Mononuclear cell (primary cell): Measurements from ENCODE around the gene ASPM. TPM values are rescaled to one million over a fixed set of nuclear protein-coding genes. Genes with fewer than 3 reads are reported as not detected.
A peak's percentile ranks its signal among the peaks of the same experiment; 100 is the strongest.

Source experiments
- H3K27me3 ChIP-seq: 2 replicates; pipeline ENCODE4 v1.6.0; 2011; ENCODE audit warnings: low read length, control low read depth; ENCODE audit not compliant: insufficient read depth
- H3K4me1 ChIP-seq: 2 replicates; pipeline ENCODE4 v1.5.1; 2011; ENCODE audit warnings: mild to moderate bottlenecking, low read length, control low read depth; ENCODE audit not compliant: insufficient read depth
- H3K4me3 ChIP-seq: 2 replicates; pipeline ENCODE4 v1.5.1; 2011; ENCODE audit warnings: mild to moderate bottlenecking, low read length, moderate library complexity
- H3K9me3 ChIP-seq: 2 replicates; pipeline ENCODE4 v1.5.1; 2011; ENCODE audit warnings: low read depth, mild to moderate bottlenecking, control low read depth, low read length
- total RNA-seq: library from RNA; depleted of rRNA; stranded (reverse); fragments of >200 nt; gene quantifications from one replicate; pipeline ENCODE4 v1.2.3, GENCODE V29; 2012

ASPM gene
- total RNA-seq, 1 donor: 0.84 TPM

- H3K4me1 ChIP-seq: no peaks in the 10 kb centered on the region
Measured at GRCh38 chr1:197159461-197159860, 13.0 kb upstream of the ASPM start.

GRCh38 chr1:197156692-197157091, 10.2 kb upstream of the ASPM start:
- Histone ChIP-seq H3K27me3 (no peaks in the 10 kb centered on the region), H3K4me1 (no peaks in the 10 kb centered on the region), H3K4me3 (no peak overlapping the region), H3K9me3 (no peaks in the 10 kb centered on the region)

More at GRCh38 chr1:197159461-197159860, 13.0 kb upstream of the ASPM start:
- no peaks in the 10 kb centered on the region for H3K27me3 ChIP-seq
- no peaks in the 10 kb centered on the region for H3K9me3 ChIP-seq
- H3K4me3 ChIP-seq: no peak overlapping the region

GRCh38 chr1:197152662-197153061, 6.2 kb upstream of the ASPM start:
- Histone ChIP-seq H3K27me3 (no peaks in the 10 kb centered on the region), H3K4me1 (no peaks in the 10 kb centered on the region), H3K4me3 (no peak overlapping the region), H3K9me3 (no peaks in the 10 kb centered on the region)

- Histone ChIP-seq H3K4me1 (peaks cover 7% of the 10 kb centered on the region), H3K9me3 (no peaks in the 10 kb centered on the region), H3K27me3 (no peaks in the 10 kb centered on the region), H3K4me3 (no peak overlapping the region)
Measured at GRCh38 chr1:197151185-197151584, 4.7 kb upstream of the ASPM start.

GRCh38 chr1:197150336-197151005, 4.0 kb upstream of the ASPM start:
- Histone ChIP-seq H3K4me3 (no peak overlapping the region), H3K4me1 (peaks cover 13% of the 10 kb centered on the region), H3K27me3 (no peaks in the 10 kb centered on the region), H3K9me3 (no peaks in the 10 kb centered on the region)

GRCh38 chr1:197149340-197149739, 2.9 kb upstream of the ASPM start:
- Histone ChIP-seq H3K4me3 (no peak overlapping the region), H3K9me3 (no peaks in the 10 kb centered on the region), H3K27me3 (no peaks in the 10 kb centered on the region), H3K4me1 (peaks cover 13% of the 10 kb centered on the region)

- Histone ChIP-seq H3K27me3 (no peaks in the 10 kb centered on the region), H3K4me1 (peaks cover 20% of the 10 kb centered on the region), H3K9me3 (no peaks in the 10 kb centered on the region), H3K4me3 (peak overlapping the region; percentile 83)
Measured at GRCh38 chr1:197145446-197146024, 934 bp downstream of the ASPM start.

GRCh38 chr1:197144570-197145325, 1.7 kb downstream of the ASPM start:
- Histone ChIP-seq H3K27me3 (no peaks in the 10 kb centered on the region), H3K4me3 (no peak overlapping the region), H3K9me3 (no peaks in the 10 kb centered on the region), H3K4me1 (peaks cover 20% of the 10 kb centered on the region)

- Histone ChIP-seq H3K4me1 (peaks cover 20% of the 10 kb centered on the region), H3K4me3 (no peak overlapping the region), H3K27me3 (no peaks in the 10 kb centered on the region), H3K9me3 (no peaks in the 10 kb centered on the region)
Measured at GRCh38 chr1:197143276-197143675, 3.2 kb downstream of the ASPM start.

- Histone ChIP-seq H3K4me1 (peaks cover 14% of the 10 kb centered on the region), H3K27me3 (no peaks in the 10 kb centered on the region), H3K9me3 (no peaks in the 10 kb centered on the region), H3K4me3 (no peak overlapping the region)
Measured at GRCh38 chr1:197141575-197141974, 4.9 kb downstream of the ASPM start.

- H3K4me1 ChIP-seq: peaks cover 8% of the 10 kb centered on the region
- no peaks in the 10 kb centered on the region for H3K9me3 ChIP-seq
- no peak overlapping the region for H3K4me3 ChIP-seq
- no peaks in the 10 kb centered on the region for H3K27me3 ChIP-seq
Measured at GRCh38 chr1:197140121-197140520, 6.3 kb downstream of the ASPM start.

GRCh38 chr1:197139169-197139568, 7.3 kb downstream of the ASPM start:
- H3K9me3 ChIP-seq: no peaks in the 10 kb centered on the region
- no peak overlapping the region for H3K4me3 ChIP-seq
- peaks cover 8% of the 10 kb centered on the region for H3K4me1 ChIP-seq
- no peaks in the 10 kb centered on the region for H3K27me3 ChIP-seq

- H3K9me3 ChIP-seq: no peaks in the 10 kb centered on the region
- H3K27me3 ChIP-seq: no peaks in the 10 kb centered on the region
- H3K4me1 ChIP-seq: peaks cover 5% of the 10 kb centered on the region
- H3K4me3 ChIP-seq: no peak overlapping the region
Measured at GRCh38 chr1:197137322-197137721, 9.1 kb downstream of the ASPM start.

GRCh38 chr1:197130677-197131304, 15.7 kb downstream of the ASPM start:
- Histone ChIP-seq H3K9me3 (no peaks in the 10 kb centered on the region), H3K4me3 (no peak overlapping the region), H3K4me1 (no peaks in the 10 kb centered on the region), H3K27me3 (no peaks in the 10 kb centered on the region)

- Histone ChIP-seq H3K9me3 (no peaks in the 10 kb centered on the region), H3K4me3 (no peak overlapping the region), H3K4me1 (no peaks in the 10 kb centered on the region), H3K27me3 (no peaks in the 10 kb centered on the region)
Measured at GRCh38 chr1:197129698-197130097, 16.8 kb downstream of the ASPM start.
